G401 (cell line): Measurements from ENCODE around the gene EVA1C. TPM values are rescaled to one million over a fixed set of nuclear protein-coding genes. Genes with fewer than 3 reads are reported as not detected.
"Not testable (repeated sequence)": the region's sequence is repeated elsewhere in the genome, so short reads cannot be mapped to it uniquely, and the experiment has no call there.

Experiments
- DNase-seq: peaks from one replicate; pipeline ENCODE4 v3.0.0-alpha.2; 2015; ENCODE audit warnings: low spot score
- in situ Hi-C: cut with HindIII; loops from 2 replicates; pipeline ENCODE4 v1.10.0; 2016; ENCODE audit warnings: low sequenced_read_pairs, mixed read lengths
- total RNA-seq: library from RNA; depleted of rRNA; stranded (reverse); fragments of >200 nt; shearing (Covaris generic); gene quantifications from 2 replicates; pipeline ENCODE4 v1.2.3, GENCODE V29; 2014

EVA1C gene
- total RNA-seq, 1 experiment from 2014 or later = not detected

DNA sequence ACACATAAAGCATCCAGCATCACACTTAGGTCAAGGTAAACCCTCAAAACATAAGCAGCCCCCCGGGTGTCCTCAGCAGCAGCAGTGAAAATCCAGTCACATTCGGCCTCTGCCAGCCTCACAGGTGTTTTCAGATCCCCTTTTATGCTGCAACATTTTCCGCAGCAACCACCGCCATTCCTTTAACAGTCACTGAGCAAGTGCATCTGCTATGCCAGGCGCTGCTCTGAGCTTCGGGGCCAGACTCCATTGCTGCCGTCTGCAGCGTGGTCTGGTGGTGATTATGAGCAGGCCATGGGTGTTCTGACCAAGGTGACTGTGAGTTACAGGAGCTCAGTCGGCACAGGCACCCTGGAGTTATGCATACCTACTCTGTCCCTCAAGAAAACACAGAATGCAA is 24.2 kb upstream of the EVA1C start:
- in situ Hi-C loops = no loop called here
- no peak for DNase-seq

DNA sequence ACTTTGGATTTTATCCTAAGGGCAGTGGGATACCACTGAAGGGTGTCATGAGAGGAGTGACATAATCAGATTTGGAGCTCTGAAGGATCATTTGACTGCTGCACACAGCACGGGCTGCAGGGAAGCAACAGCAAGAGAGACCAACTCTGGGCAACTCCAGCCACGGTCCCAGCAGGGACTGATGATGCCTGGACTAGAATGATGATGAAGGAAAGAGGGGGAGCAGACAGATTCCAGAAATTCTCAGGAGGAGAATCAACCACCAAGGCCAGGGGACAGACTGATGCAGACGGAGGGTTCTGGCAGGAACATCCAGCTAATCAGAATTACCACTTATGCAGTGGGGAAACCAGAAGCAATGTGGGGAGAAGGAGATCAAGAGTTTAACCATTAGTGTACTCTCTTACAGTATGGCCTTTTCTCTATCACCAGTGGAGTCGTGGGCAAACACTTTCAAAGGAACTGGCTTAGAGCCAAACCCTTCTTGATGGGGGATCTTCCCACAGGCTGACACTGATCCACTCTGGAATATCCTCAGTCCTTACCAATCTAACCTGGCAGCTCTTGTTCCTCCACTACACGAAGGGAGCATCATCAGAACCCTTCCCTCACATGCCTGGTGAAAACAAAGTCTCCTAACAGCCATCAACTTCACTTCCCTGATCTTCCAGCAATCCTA is 23.0 kb upstream of the EVA1C start:
- in situ Hi-C loops = no loop called here
- no peak for DNase-seq

GRCh38 chr21:32390537-32391224 is 21.8 kb upstream of the EVA1C start:
- in situ Hi-C loops, DNase-seq: not testable (repeated sequence)

DNA sequence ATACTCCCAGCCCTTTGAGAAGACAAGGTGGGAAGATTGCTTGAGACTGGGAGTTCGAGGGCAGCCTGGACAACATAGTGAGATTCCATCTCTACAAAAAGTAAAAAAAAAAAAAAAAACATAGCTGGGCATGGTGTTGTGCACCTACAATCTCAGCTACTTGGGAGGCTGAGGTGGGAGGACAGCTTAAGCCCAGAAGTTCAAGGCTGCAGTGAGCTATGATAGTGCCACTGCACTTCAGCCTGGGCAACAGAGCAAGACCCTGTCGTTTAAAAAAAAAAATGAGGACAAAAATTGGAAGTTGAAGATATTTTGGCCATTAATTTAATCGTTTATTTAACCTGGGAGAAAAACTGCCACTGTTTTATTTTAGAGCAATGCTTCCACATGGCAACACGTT is 20.8 kb upstream of the EVA1C start:
- DNase-seq = no peak
- in situ Hi-C loops = no loop called here

- peak; percentile 4 for DNase-seq
- in situ Hi-C loops = no loop called here
Measured at GRCh38 chr21:32392299-32392879, 20.1 kb upstream of the EVA1C start.

DNA sequence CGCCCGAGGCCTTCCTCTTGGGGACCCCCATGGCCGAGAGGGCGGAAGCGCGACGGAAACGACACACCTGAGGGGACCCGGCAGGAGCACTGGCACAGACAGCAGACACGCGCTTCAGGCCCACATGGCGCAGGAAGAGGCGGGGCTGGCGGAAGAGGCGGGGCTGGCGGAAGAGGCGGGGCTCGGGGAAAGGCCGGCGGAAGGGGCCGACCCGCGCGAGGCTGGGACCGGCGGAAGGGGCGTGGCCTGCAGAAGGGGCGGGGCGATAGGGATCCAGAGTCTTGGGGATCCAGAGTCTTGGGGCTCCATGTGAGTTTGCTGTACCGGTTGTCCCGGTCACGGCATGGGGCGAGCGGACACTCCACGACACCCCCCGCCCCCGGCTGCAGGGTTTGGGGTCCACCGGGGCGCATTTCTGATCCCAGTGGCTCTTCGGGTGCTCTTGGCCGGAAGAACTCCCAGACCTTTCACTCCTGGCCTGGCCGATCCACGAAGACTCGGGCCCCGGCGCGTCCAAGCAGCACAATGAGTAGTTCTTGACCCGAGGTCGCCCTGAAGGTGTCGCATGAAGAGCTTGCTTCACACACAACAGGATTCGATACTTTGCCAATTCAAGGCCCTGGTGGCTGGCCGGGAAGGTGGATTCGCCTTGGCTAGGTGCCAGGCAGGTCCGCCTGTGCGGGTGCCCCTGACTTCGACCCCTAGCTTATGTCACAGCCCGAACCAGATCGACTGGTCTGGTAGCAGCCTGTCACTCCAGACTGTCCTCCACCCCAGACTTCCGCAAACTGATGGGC is 19.4 kb upstream of the EVA1C start, which contains the start of gene URB1:
Gene URB1 (minus strand): TSS at position 133 of the 797 bp plus-strand sequence. CDS start 102 bp downstream, at position 31.
- in situ Hi-C loops = no loop called here

DNA sequence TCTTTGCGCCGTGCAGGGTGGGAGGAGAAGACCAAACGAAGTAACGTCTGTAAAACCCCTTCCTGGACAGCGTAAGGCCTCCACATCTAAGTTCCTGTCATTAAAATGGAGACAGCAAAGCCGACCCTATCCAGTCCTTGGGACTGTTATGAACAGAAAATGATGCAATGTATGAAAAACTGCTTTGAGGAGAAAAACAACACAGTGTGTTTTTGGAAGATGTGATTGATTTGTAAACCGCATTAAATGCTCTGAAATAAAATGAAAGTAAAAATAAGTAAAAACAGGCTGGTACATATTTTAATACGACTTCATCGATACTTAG is 18.9 kb upstream of the EVA1C start:
- in situ Hi-C loops = no loop called here
- DNase-seq = no peak

More for the DNA sequence above, 19.4 kb upstream of the EVA1C start, which contains the start of gene URB1:
- DNase-seq = peak; percentile 91

- in situ Hi-C loops = no loop called here
Measured at GRCh38 chr21:32403201-32403777, 9.2 kb upstream of the EVA1C start.

DNA sequence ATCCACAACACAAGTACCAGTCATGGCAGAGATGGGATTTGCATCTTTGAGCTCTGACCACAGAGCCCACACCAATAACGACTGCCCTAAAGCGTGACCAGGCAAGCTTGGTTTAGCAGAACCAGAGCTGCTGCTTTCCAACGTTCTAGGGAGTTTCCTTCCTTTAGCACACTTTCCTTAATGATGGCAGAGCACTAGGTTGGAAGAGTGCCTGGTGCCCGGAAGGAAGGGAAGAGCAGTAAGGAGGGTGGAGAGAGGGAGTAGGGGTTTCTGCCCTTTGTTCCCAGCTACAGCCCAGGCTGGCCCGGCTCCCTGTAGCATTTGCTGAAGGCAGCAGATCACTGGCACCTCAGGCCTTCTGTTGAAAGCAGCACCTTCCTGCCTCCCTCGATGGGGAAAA is 6.1 kb upstream of the EVA1C start:
- in situ Hi-C loops = no loop called here
- DNase-seq = no peak

More at GRCh38 chr21:32403201-32403777, 9.2 kb upstream of the EVA1C start:
- peak; percentile 64 for DNase-seq

GRCh38 chr21:32410291-32410690 is 2.2 kb upstream of the EVA1C start:
- in situ Hi-C loops = no loop called here

GRCh38 chr21:32410916-32411315 is 1.6 kb upstream of the EVA1C start:
- in situ Hi-C loops = no loop called here
- DNase-seq = peak; percentile 43

More at GRCh38 chr21:32410291-32410690, 2.2 kb upstream of the EVA1C start:
- DNase-seq = no peak

GRCh38 chr21:32411350-32412161 is 950 bp upstream of the EVA1C start:
- DNase-seq = peak; percentile 77
- in situ Hi-C loops = no loop called here

- DNase-seq = peak; percentile 73
- in situ Hi-C loops = no loop called here
Measured at GRCh38 chr21:32413015-32413504, 554 bp downstream of the EVA1C start.

GRCh38 chr21:32413697-32414578 is 1.4 kb downstream of the EVA1C start:
- in situ Hi-C loops = no loop called here
- peak; percentile 46 for DNase-seq

DNA sequence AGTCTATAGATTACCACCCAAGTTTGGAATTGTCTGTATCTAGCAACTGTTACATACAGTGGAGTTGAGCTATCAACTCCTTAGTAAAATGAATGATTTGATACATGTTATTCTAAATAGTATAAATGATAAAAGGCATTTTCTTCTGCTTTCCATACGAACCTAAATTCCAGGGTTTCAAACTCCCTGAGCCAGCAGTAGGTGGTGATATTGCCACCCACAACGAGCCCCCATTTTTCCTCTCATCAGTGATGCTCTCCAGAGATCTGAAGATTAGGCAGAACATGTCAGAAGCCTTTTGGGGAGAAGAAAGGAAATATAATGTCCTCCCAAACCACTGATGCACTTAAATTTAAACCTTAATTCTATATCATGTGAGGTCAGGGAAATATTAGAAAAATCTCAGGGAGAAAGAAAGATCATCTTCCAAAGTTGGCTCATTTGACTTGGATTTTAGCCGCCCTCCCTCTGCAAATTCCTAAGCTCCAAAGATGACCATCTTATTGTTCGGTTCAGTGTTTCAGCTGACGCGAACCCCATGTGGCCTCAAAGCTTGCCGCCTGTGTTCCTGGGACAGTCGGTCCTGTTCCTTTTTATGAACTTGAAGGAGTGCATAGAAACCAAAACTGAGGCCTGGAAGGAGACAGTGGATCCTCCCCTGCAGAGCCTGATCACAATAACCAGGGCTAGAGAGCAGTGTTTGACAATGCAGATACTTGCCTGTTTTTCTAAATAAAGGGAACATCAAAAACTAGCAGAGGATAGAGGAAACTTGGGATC is 2.3 kb downstream of the EVA1C start:
- in situ Hi-C loops = no loop called here
- peak; percentile 35 for DNase-seq

DNA sequence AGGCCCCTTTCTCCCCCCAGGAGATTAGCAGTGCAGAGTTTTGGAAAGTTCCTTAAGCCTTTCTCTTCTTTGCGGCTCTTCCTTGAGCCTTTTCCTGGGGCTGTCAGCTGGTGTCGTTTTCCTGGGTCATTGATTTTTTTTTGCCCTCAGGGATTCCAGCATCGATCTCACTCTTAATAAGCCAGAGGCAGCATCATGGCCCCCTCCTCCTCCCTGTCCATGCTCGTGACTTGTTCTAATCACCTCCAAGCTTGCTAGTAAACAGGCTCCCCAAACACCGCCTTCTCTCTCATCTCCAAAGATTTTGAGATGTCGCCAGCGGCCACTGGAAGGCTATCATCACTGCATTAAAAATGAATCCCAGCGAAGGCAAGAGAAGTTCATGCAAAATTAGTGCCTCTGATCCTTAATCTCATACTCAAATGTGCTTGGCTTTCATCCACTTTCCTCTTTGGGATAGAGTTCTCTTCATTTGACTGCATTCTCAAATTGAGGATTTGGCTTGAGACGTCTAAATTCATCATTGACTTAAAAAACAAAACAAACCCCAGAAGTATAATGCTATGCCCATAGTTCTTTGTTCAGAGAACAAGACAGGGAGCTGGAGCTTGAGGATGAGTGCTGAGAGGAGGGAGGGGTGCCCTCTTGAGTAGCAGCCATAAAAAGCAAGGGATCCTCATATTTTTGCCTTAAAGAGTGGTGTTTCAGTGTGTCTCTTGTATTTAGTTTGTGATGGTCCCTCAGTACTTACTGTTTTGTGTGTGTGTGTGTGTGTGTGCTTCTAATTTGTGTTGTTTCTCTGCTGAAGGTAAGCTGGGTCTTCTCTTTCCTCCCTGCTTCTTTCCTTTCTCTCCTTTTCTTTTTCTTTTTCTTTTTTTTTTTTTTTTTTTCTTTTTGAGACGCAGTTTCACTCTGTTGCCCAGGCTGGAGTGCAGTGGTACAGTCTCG is 3.2 kb downstream of the EVA1C start:
- DNase-seq = no peak
- in situ Hi-C loops = no loop called here
